Endometrial microvascular endothelial cells (primary cell): ENCODE results near the gene STXBP2. TPM values are rescaled to one million over a fixed set of nuclear protein-coding genes. Genes with fewer than 3 reads are reported as not detected.

Experiments
- in situ Hi-C: cut with HindIII; loops from 2 replicates; pipeline ENCODE4 v1.10.0; 2017; ENCODE audit warnings: low sequenced_read_pairs, low pct_unique_long_range_greater_than_20kb; ENCODE audit errors: inconsistent ontology term
- total RNA-seq: library from RNA; depleted of rRNA; stranded (reverse); fragments of >200 nt; gene quantifications from one replicate; pipeline ENCODE4 v1.2.3, GENCODE V29; 2015; ENCODE audit errors: inconsistent ontology term

Gene STXBP2
- total RNA-seq, 1 donor from 2014 or later: 29.8 TPM

- in situ Hi-C loops: no loop called here
Measured at GRCh38 chr19:7611541-7612279, 25.2 kb upstream of the STXBP2 start.

- in situ Hi-C loops: no loop called here
Measured at GRCh38 chr19:7612282-7613274, 24.3 kb upstream of the STXBP2 start.

GRCh38 chr19:7614859-7615741, 21.8 kb upstream of the STXBP2 start:
- in situ Hi-C loops: no loop called here

- in situ Hi-C loops: no loop called here
Measured at GRCh38 chr19:7617172-7617571, 19.7 kb upstream of the STXBP2 start.

- in situ Hi-C loops: no loop called here
Measured at GRCh38 chr19:7617735-7618134, 19.2 kb upstream of the STXBP2 start.

GRCh38 chr19:7618348-7618747, 18.6 kb upstream of the STXBP2 start:
- in situ Hi-C loops: no loop called here

GRCh38 chr19:7618771-7619510, 18.0 kb upstream of the STXBP2 start:
- in situ Hi-C loops: no loop called here

- in situ Hi-C loops: no loop called here
Measured at GRCh38 chr19:7619671-7620441, 17.1 kb upstream of the STXBP2 start.

GRCh38 chr19:7620442-7621412, 16.2 kb upstream of the STXBP2 start:
- in situ Hi-C loops: no loop called here

- in situ Hi-C loops: no loop called here
Measured at GRCh38 chr19:7622933-7623685, 13.8 kb upstream of the STXBP2 start.

- in situ Hi-C loops: no loop called here
Measured at GRCh38 chr19:7623725-7624603, 12.9 kb upstream of the STXBP2 start.

- in situ Hi-C loops: no loop called here
Measured at GRCh38 chr19:7624810-7625209, 12.1 kb upstream of the STXBP2 start.

GRCh38 chr19:7625763-7626372, 11.0 kb upstream of the STXBP2 start:
- in situ Hi-C loops: no loop called here

- in situ Hi-C loops: no loop called here
Measured at GRCh38 chr19:7627166-7627565, 9.7 kb upstream of the STXBP2 start.
